ENCODE measurements around the gene STPG1.

STPG1 gene

GRCh38 chr1:24427545-24427862 lies 13.9 kb upstream of the STPG1 start:
- in situ Hi-C loops (cut with MboI; ENCODE audit: low pct_unique_long_range_greater_than_20kb, low sequenced_read_pairs, unreplicated experiment): no loop called here
- TF ChIP-seq CTCF (IDR thresholded peaks at IDR 0.05; ENCODE audit: extremely low read depth, insufficient read depth, missing control alignments): no peak
- DNase-seq (ENCODE audit: low spot score): no peak

GRCh38 chr1:24426744-24427544 lies 13.4 kb upstream of the STPG1 start:
- no peak for DNase-seq (ENCODE audit: low spot score)
- no peak for TF ChIP-seq CTCF (IDR thresholded peaks at IDR 0.05; ENCODE audit: extremely low read depth, insufficient read depth, missing control alignments)
- in situ Hi-C loops (cut with MboI; ENCODE audit: low pct_unique_long_range_greater_than_20kb, low sequenced_read_pairs, unreplicated experiment): no loop called here

- no peak for DNase-seq (ENCODE audit: low spot score)
- no peak for TF ChIP-seq CTCF (IDR thresholded peaks at IDR 0.05; ENCODE audit: extremely low read depth, insufficient read depth, missing control alignments)
- in situ Hi-C loops (cut with MboI; ENCODE audit: low pct_unique_long_range_greater_than_20kb, low sequenced_read_pairs, unreplicated experiment): no loop called here
These were observed 12.3 kb upstream of the STPG1 start for GRCh38 chr1:24425922-24426321.

GRCh38 chr1:24425441-24425840 lies 11.9 kb upstream of the STPG1 start:
- DNase-seq (ENCODE audit: low spot score): no peak
- in situ Hi-C loops (cut with MboI; ENCODE audit: low pct_unique_long_range_greater_than_20kb, low sequenced_read_pairs, unreplicated experiment): no loop called here
- no peak for TF ChIP-seq CTCF (IDR thresholded peaks at IDR 0.05; ENCODE audit: extremely low read depth, insufficient read depth, missing control alignments)

- TF ChIP-seq CTCF (IDR thresholded peaks at IDR 0.05; ENCODE audit: extremely low read depth, insufficient read depth, missing control alignments): no peak
- no peak for DNase-seq (ENCODE audit: low spot score)
- in situ Hi-C loops (cut with MboI; ENCODE audit: low pct_unique_long_range_greater_than_20kb, low sequenced_read_pairs, unreplicated experiment): no loop called here
These were observed 11.4 kb upstream of the STPG1 start for GRCh38 chr1:24424990-24425389.

GRCh38 chr1:24424207-24424606 lies 10.6 kb upstream of the STPG1 start:
- in situ Hi-C loops (cut with MboI; ENCODE audit: low pct_unique_long_range_greater_than_20kb, low sequenced_read_pairs, unreplicated experiment): no loop called here
- no peak for TF ChIP-seq CTCF (IDR thresholded peaks at IDR 0.05; ENCODE audit: extremely low read depth, insufficient read depth, missing control alignments)
- no peak for DNase-seq (ENCODE audit: low spot score)
